HepG2 (cell line): ENCODE results near the gene NGLY1. TPM values are rescaled to one million over a fixed set of nuclear protein-coding genes. Genes with fewer than 3 reads are reported as not detected.

Source experiments
- ELF4 ChIP-seq: sonication (generic); formaldehyde crosslinking; IDR thresholded peaks from 2 replicates; pipeline ENCODE4 v1.5.0; 2020; ENCODE audit warnings: missing genetic modification reagents, mild to moderate bottlenecking, moderate library complexity, borderline replicate concordance
- FLYWCH1 ChIP-seq: sonication (generic); formaldehyde crosslinking; IDR thresholded peaks from 2 replicates; pipeline ENCODE4 v1.8.1; 2023; ENCODE audit warnings: mild to moderate bottlenecking, missing genetic modification reagents
- IKZF4 ChIP-seq: sonication (generic); formaldehyde crosslinking; IDR thresholded peaks from 2 replicates; pipeline ENCODE4 v1.5.1; 2020; ENCODE audit warnings: borderline replicate concordance, mild to moderate bottlenecking, low read depth, missing genetic modification reagents; ENCODE audit errors: not compliant biosample characterization
- MBD4 ChIP-seq: IDR thresholded peaks from 2 replicates; pipeline ENCODE4 v1.6.1; 2012; ENCODE audit warnings: low read length, inconsistent platforms, borderline replicate concordance
- MTA3 ChIP-seq: sonication (generic); formaldehyde crosslinking; IDR thresholded peaks from 2 replicates; pipeline ENCODE4 v1.4.0; 2020; ENCODE audit warnings: missing genetic modification reagents
- PHB2 ChIP-seq: fragments of 450-650 bp; IDR thresholded peaks from 2 replicates; pipeline ENCODE4 v1.6.1; 2018; ENCODE audit not compliant: partially characterized antibody
- PHF5A ChIP-seq: IDR thresholded peaks from one replicate; pipeline ENCODE4 v1.6.1; 2018; ENCODE audit warnings: low read depth, missing genetic modification reagents; ENCODE audit not compliant: unreplicated experiment
- TBX3 ChIP-seq: fragments of 450-650 bp; IDR thresholded peaks from 2 replicates; pipeline ENCODE4 v1.6.1; 2017; ENCODE audit warnings: antibody characterized with exemption, mild to moderate bottlenecking, inconsistent platforms, borderline replicate concordance
- YY1 ChIP-seq: IDR thresholded peaks from 2 replicates; pipeline ENCODE4 v1.6.1; 2011; ENCODE audit warnings: low read length, low read depth, moderate library complexity, mild to moderate bottlenecking; ENCODE audit not compliant: insufficient read depth, insufficient replicate concordance
- ZMYM2 ChIP-seq: sonication (generic); formaldehyde crosslinking; IDR thresholded peaks from 2 replicates; pipeline ENCODE4 v1.8.0; 2022; ENCODE audit warnings: mild to moderate bottlenecking, missing genetic modification reagents
- ZNF317 ChIP-seq: sonication (generic); formaldehyde crosslinking; IDR thresholded peaks from 2 replicates; pipeline ENCODE4 v1.5.0; 2020; ENCODE audit warnings: mild to moderate bottlenecking, missing genetic modification reagents
- ZNF670 ChIP-seq: sonication (generic); formaldehyde crosslinking; IDR thresholded peaks from 2 replicates; pipeline ENCODE4 v1.8.0; 2022; ENCODE audit warnings: mild to moderate bottlenecking, missing genetic modification reagents, borderline replicate concordance
- ZNF713 ChIP-seq: sonication (generic); formaldehyde crosslinking; IDR thresholded peaks from 2 replicates; pipeline ENCODE4 v1.4.0; 2020; ENCODE audit warnings: mild to moderate bottlenecking, missing genetic modification reagents
- ZNF879 ChIP-seq: sonication (generic); formaldehyde crosslinking; IDR thresholded peaks from 2 replicates; pipeline ENCODE4 v1.8.1; 2023; ENCODE audit warnings: missing genetic modification reagents
- polyA plus RNA-seq, 8 experiments: library from polyadenylated mRNA; depleted of rRNA in 3 of 8; stranded (reverse) in 7 of 8; unstranded in 1 of 8; fragments of >200 nt; fragmentation: Illumina TruSeq in 4 of 8; extraction: Trizol in 4 of 8; gene quantifications; 2 replicates each; pipeline versions ENCODE4 v1.2.1 to v1.2.3, GENCODE V29; 2011 to 2016; ENCODE audit warnings: low read depth in 4 of 8, missing spikeins in 1 of 8, mixed read lengths in 1 of 8; ENCODE audit not compliant: insufficient read depth in 1 of 8
- total RNA-seq, 5 experiments: library from RNA; depleted of rRNA; stranded (reverse); fragments of >200 nt; fragmentation: Illumina TruSeq; extraction: Trizol; gene quantifications; 2 replicates each; pipeline ENCODE4 v1.2.3, GENCODE V29; 2016; ENCODE audit warnings: low read depth in 1 of 5
- TF ChIP-seq, protein P1 (sequence below): sonication (generic); formaldehyde crosslinking; IDR thresholded peaks from 2 replicates; pipeline ENCODE4 v1.4.0; 2020; ENCODE audit warnings: mild to moderate bottlenecking, missing genetic modification reagents
- TF ChIP-seq, protein P2 (sequence below): sonication (generic); formaldehyde crosslinking; IDR thresholded peaks from 2 replicates; pipeline ENCODE4 v1.4.0; 2020; ENCODE audit warnings: missing genetic modification reagents
- TF ChIP-seq, protein P3 (sequence below): sonication (generic); formaldehyde crosslinking; IDR thresholded peaks from 2 replicates; pipeline ENCODE4 v1.5.1; 2020; ENCODE audit warnings: missing genetic modification reagents, mild to moderate bottlenecking, borderline replicate concordance

NGLY1 gene
- total and polyA plus RNA-seq, 2 of the 13 experiments (the other 11 are each of a cell fraction or from before 2014, with no cell fraction given), result 28.2 to 44.5 TPM

DNA sequence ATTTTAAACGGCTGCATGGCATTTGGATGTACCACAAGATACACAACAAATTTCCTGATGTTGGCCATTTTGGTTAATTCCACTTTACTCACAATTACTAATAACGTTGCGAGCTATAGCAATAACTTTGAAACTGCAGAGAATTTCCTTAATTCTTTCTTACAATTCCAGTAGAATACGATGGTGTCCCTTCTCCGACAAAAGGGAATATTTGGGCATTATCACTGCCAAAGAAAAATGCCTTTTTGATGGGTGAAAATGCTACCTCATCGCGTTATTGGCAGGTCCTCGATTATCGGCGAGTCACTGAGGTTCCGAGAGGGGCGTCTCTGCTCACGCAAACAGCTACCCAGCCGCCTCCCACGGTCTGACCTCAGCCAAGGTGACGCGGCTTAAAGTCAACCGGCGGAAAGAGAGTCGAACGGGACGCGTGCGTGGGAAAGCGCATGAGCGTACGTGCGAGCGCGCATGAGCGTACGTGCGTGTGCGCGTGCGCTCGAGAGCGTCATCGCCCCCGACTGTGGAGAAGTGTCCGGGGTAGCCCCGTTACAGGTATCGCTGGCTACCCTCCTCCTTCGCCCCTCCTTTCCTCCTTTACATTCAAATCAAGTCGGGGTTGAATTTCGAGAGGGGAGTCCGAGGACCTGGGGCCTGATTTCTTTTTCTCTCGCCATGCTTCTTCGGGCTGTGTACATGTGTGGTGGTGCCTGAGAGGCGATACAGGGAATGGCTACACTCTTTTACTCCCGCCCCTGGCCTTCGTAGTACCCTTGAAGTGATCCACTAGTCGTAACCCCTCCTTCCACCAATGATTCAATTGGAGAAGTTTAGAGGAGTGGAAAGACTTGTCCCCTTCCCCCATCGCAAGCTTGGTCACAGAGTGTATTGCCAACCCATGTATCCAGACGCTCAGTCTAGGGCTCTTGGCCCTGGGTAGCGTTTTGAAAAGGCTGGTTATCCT is 6.6 kb upstream of the NGLY1 start, which contains the start of gene OXSM (continued):
- TF ChIP-seq, protein P1, sequence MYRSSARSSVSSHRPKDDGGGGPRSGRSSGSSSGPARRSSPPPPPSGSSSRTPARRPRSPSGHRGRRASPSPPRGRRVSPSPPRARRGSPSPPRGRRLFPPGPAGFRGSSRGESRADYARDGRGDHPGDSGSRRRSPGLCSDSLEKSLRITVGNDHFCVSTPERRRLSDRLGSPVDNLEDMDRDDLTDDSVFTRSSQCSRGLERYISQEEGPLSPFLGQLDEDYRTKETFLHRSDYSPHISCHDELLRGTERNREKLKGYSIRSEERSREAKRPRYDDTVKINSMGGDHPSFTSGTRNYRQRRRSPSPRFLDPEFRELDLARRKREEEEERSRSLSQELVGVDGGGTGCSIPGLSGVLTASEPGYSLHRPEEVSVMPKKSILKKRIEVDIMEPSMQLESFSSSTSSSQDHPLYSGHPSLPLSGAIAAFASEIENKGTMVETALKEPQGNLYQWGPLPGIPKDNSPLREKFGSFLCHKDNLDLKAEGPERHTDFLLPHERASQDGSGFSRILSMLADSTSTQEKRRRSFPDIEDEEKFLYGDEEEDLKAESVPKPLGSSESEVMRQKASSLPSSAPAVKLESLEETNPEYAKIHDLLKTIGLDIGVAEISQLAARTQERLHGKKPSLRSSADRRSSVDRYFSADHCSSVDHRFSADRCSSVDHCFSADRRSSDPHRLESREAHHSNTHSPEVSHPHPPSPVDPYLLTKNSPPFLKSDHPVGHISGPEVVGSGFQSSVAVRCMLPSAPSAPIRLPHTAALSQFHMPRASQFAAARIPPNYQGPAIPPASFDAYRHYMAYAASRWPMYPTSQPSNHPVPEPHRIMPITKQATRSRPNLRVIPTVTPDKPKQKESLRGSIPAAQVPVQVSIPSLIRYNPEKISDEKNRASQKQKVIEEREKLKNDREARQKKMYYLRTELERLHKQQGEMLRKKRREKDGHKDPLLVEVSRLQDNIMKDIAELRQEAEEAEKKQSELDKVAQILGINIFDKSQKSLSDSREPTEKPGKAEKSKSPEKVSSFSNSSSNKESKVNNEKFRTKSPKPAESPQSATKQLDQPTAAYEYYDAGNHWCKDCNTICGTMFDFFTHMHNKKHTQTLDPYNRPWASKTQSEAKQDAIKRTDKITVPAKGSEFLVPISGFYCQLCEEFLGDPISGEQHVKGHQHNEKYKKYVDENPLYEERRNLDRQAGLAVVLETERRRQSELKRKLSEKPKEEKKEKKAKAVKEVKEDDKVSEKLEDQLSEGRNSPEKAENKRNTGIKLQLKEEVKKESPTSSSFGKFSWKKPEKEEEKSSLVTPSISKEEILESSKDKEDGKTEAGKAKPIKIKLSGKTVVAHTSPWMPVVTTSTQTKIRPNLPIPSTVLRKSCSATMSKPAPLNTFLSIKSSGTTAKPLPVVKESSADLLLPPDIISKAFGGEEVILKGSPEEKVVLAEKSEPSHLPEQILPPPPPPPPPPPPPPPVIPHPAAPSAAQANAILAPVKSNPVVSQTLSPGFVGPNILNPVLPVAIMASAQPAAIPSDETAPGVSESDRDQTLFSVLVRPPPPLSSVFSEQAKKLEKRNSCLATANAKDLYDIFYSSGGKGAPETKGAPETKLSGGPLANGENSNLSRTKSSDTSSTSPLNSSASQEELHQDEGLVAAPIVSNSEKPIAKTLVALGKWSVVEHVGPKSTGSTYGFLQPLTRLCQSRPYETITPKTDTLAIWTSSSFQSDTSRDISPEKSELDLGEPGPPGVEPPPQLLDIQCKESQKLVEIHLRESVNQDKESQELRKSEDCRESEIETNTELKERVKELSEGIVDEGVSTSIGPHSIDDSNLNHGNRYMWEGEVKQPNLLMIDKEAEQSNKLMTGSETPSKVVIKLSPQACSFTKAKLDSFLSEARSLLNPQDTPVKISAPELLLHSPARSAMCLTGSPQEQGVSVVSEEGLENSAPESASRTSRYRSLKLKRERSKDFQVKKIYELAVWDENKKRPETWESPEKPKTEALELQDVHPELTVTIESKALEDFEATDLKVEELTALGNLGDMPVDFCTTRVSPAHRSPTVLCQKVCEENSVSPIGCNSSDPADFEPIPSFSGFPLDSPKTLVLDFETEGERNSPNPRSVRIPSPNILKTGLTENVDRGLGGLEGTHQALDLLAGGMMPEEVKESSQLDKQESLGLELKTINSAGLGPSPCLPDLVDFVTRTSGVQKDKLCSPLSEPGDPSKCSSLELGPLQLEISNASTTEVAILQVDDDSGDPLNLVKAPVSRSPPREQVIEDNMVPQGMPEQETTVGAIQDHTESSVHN (CRISPR knock-in tag), result no peak; the same call in 1 of the 2 replicates
- TF ChIP-seq FLYWCH1 (CRISPR knock-in tag) (peak; percentile 92), ELF4 (CRISPR knock-in tag) (no peak), IKZF4 (CRISPR knock-in tag) (no peak), ZNF317 (CRISPR knock-in tag) (peak; percentile 85), PHF5A (CRISPR knock-in tag) (no peak), MTA3 (CRISPR knock-in tag) (no peak), TBX3 (no peak), YY1 (no peak), ZNF879 (CRISPR knock-in tag) (no peak), ZMYM2 (CRISPR knock-in tag) (no peak), ZNF670 (CRISPR knock-in tag) (peak; percentile 64; the same call in 1 of the 2 replicates), ZNF713 (CRISPR knock-in tag) (no peak), MBD4 (no peak), PHB2 (no peak)
- TF ChIP-seq, protein P2, sequence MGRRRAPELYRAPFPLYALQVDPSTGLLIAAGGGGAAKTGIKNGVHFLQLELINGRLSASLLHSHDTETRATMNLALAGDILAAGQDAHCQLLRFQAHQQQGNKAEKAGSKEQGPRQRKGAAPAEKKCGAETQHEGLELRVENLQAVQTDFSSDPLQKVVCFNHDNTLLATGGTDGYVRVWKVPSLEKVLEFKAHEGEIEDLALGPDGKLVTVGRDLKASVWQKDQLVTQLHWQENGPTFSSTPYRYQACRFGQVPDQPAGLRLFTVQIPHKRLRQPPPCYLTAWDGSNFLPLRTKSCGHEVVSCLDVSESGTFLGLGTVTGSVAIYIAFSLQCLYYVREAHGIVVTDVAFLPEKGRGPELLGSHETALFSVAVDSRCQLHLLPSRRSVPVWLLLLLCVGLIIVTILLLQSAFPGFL, result no peak
- TF ChIP-seq, protein P3, sequence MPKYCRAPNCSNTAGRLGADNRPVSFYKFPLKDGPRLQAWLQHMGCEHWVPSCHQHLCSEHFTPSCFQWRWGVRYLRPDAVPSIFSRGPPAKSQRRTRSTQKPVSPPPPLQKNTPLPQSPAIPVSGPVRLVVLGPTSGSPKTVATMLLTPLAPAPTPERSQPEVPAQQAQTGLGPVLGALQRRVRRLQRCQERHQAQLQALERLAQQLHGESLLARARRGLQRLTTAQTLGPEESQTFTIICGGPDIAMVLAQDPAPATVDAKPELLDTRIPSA (CRISPR knock-in tag), result no peak
